IPS-NIHi11 (cell line): ENCODE measurements around the gene CEP85.

Experiments
- DNase-seq: peaks from one replicate; pipeline ENCODE4 v3.0.0; 2012; ENCODE audit warnings: mixed read lengths, low spot score

Gene CEP85

GRCh38 chr1:26278724-26279455 lies 44.9 kb downstream of the CEP85 start:
- DNase-seq, result no peak

GRCh38 chr1:26279456-26280332 lies 45.7 kb downstream of the CEP85 start, which contains the start of gene SH3BGRL3:
Gene SH3BGRL3, plus strand, starts transcription at chr1:26280086. Its CDS starts 70 bp downstream, at chr1:26280156.
- peak; percentile 91 for DNase-seq

GRCh38 chr1:26280333-26281042 lies 46.5 kb downstream of the CEP85 start:
- peak; percentile 59 for DNase-seq

- no peak for DNase-seq
Measured at GRCh38 chr1:26281091-26281958, 47.3 kb downstream of the CEP85 start.

- peak; percentile 88 for DNase-seq
Measured at GRCh38 chr1:26281971-26282370, 48.0 kb downstream of the CEP85 start.

- DNase-seq, result no peak
Measured at GRCh38 chr1:26282401-26282918, 48.5 kb downstream of the CEP85 start.

- no peak for DNase-seq
Measured at GRCh38 chr1:26283279-26283853, 49.4 kb downstream of the CEP85 start.

- no peak for DNase-seq
Measured at GRCh38 chr1:26283871-26284596, 50.0 kb downstream of the CEP85 start.

GRCh38 chr1:26284597-26285347 lies 50.8 kb downstream of the CEP85 start:
- peak; percentile 79 for DNase-seq

- peak; percentile 85 for DNase-seq
Measured at GRCh38 chr1:26285366-26286063, 51.5 kb downstream of the CEP85 start.

- DNase-seq, result no peak
Measured at GRCh38 chr1:26286064-26286416, 52.0 kb downstream of the CEP85 start.

GRCh38 chr1:26287033-26287711 lies 53.2 kb downstream of the CEP85 start:
- DNase-seq, result no peak

GRCh38 chr1:26287811-26288210 lies 53.8 kb downstream of the CEP85 start:
- DNase-seq, result no peak

GRCh38 chr1:26288311-26288941 lies 54.4 kb downstream of the CEP85 start:
- DNase-seq, result no peak

- peak; percentile 49 for DNase-seq
Measured at GRCh38 chr1:26289158-26290059, 55.4 kb downstream of the CEP85 start.

GRCh38 chr1:26290122-26290881 lies 56.3 kb downstream of the CEP85 start:
- peak; percentile 49 for DNase-seq
